Measurements from ENCODE around the gene FCN1. TPM values are rescaled to one million over a fixed set of nuclear protein-coding genes. Genes with fewer than 3 reads are reported as not detected.

The FCN1 gene
- total RNA-seq, 1 donor from 2014 or later, result 2.9 TPM

- Histone ChIP-seq H3K27me3 (ENCODE audit: low read depth) (peaks cover 5% of the 10 kb centered on the region), H3K36me3 (no peaks in the 10 kb centered on the region), H3K27ac (replicated peaks) (no peak overlapping the region), H3K4me3 (no peak overlapping the region), H3K9me3 (replicated peaks) (peaks cover 9% of the 10 kb centered on the region), H3K4me1 (peaks cover 6% of the 10 kb centered on the region)
- intact Hi-C loops (cut with micrococcal nuclease), result no loop called here
- no peak for TF ChIP-seq CTCF (IDR thresholded peaks at IDR 0.05; ENCODE audit: borderline replicate concordance)
- DNase-seq, result no peak
Observed at GRCh38 chr9:134877541-134877940, 40.2 kb downstream of the FCN1 start.

DNA sequence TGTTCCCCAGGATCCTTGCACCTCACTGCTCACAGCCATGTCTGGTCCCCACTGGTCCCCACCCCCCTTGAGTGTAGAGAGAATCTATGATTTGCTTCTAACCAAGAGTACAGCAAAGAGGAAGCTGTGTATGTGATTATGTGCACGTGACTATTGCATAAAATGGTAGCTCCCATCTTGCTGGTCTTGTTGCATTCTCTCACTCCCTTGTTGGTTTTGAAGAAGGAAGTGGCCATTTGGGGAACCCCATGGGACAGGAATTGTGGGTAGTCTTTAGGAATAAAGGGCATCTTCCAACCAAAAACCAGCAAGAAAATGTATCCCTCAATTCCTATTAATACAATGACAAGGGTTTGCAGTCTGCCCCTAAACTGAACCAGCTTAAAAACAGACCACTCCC, 42.3 kb downstream of the FCN1 start:
- peaks cover 5% of the 10 kb centered on the region for H3K27me3 ChIP-seq (ENCODE audit: low read depth)
- no peak overlapping the region for H3K27ac ChIP-seq (replicated peaks)
- peaks cover 18% of the 10 kb centered on the region for H3K4me1 ChIP-seq
- no peaks in the 10 kb centered on the region for H3K36me3 ChIP-seq
- DNase-seq, result no peak
- H3K9me3 ChIP-seq (replicated peaks), result peaks cover 9% of the 10 kb centered on the region
- intact Hi-C loops (cut with micrococcal nuclease), result no loop called here
- TF ChIP-seq CTCF (IDR thresholded peaks at IDR 0.05; ENCODE audit: borderline replicate concordance), result no peak
- no peak overlapping the region for H3K4me3 ChIP-seq

DNA sequence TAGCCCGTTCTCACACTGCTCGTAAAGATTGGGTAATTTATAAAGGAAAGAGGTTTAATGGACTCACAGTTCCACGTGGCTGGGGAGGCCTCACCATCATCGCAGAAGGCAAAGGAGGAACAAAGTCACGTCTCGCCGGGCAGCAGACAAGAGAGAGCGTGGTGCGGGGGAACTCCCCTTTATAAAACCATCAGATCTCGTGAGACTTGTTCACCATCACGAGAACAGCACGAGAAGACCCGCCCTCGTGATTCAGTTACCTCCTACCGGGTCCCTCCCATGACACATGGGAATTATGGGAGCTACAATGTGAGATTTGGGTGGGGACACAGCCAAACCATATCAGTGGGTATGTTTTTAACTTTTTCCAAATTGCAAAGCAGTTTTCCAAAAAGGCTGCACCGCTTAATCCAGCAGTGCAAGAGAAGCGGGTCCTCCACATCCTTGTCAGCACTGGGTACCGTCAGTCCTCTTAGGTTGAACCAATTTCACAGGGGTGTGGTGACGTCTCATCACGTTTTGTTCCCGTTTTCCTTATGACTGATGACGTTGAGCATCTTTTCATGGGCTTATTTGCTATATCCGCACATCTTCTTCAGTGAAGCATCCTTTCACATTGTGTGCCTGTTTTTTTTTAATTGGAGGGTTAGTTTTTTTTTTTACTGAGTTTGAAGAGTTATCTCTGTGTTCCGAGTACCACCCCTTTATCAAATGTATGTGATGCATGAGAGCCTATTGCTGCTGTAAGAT, 45.1 kb downstream of the FCN1 start:
- no peak for TF ChIP-seq CTCF (IDR thresholded peaks at IDR 0.05; ENCODE audit: borderline replicate concordance)
- no peak overlapping the region for H3K4me3 ChIP-seq
- intact Hi-C loops (cut with micrococcal nuclease), result no loop called here
- H3K9me3 ChIP-seq (replicated peaks), result peaks cover 9% of the 10 kb centered on the region
- DNase-seq, result no peak
- peaks cover 9% of the 10 kb centered on the region for H3K27me3 ChIP-seq (ENCODE audit: low read depth)
- no peak overlapping the region for H3K27ac ChIP-seq (replicated peaks)
- peaks cover 17% of the 10 kb centered on the region for H3K4me1 ChIP-seq
- no peaks in the 10 kb centered on the region for H3K36me3 ChIP-seq

GRCh38 chr9:134871697-134872340, 45.9 kb downstream of the FCN1 start:
- peak; percentile 32 for DNase-seq
- H3K27ac ChIP-seq (replicated peaks), result peak overlapping the region; percentile 30

More at GRCh38 chr9:134871697-134872340, 45.9 kb downstream of the FCN1 start:
- intact Hi-C loops (cut with micrococcal nuclease), result no loop called here
- Histone ChIP-seq H3K4me1 (peaks cover 17% of the 10 kb centered on the region), H3K9me3 (replicated peaks) (peaks cover 9% of the 10 kb centered on the region), H3K36me3 (no peaks in the 10 kb centered on the region), H3K27me3 (ENCODE audit: low read depth) (peaks cover 9% of the 10 kb centered on the region), H3K4me3 (no peak overlapping the region)
- TF ChIP-seq CTCF (IDR thresholded peaks at IDR 0.05; ENCODE audit: borderline replicate concordance), result no peak

Measured in left ventricle myocardium inferior (tissue), 1 donor.